ENCODE results near the gene ERP27. TPM values are rescaled to one million over a fixed set of nuclear protein-coding genes. Genes with fewer than 3 reads are reported as not detected.

The ERP27 gene
- total RNA-seq, 3 donors from 2014 or later, result 0.96 to 8.5 (median 7.8) TPM

DNA sequence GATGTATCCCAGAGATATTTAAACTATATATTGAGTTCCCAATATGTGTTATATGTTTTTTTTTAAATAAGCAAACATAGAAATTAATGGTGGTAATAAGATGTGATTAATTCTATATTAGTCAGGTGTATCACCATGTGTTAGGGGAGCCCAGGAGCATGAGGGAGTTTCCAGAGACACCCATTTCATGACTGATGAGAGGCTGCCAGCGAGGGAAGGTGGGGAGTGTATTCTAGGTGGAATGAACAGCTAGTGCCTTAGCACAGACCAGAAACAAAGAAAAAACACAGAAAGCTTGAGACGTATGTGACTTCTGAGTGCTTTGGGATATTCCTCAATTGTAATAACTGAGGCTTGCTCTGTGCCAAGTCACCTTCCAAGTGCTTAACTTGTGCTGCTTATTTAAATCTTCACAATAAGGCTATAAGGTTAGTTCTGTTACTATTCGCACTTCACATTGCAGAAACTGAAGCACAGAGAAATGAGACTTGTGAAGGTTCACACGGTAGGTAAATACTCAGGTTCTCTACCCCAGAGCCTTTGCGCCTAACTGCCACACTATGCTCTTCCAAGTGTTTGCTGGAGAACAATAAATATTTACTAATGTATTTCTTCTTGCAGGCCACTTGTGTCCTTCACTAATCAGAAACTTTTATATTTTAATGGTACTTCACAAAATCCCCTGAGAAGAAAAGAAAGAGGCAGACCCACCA is 34.8 kb downstream of the ERP27 start:
- no peak for DNase-seq (ENCODE audit: low spot score in 2 of 2)
- Histone ChIP-seq H3K4me3 (no peak overlapping the region), H3K9me3 (no peaks in the 10 kb centered on the region), H3K27me3 (no peaks in the 10 kb centered on the region), H3K36me3 (no peaks in the 10 kb centered on the region), H3K27ac (peak overlapping the region; percentile 90), H3K4me1 (peaks cover 3 to 16% of the 10 kb centered on the region in 2 donors)
- intact Hi-C loops (cut with DNase I; ENCODE audit: low total_unique reads), result no loop called here
- no peak for TF ChIP-seq POLR2AphosphoS5 (IDR thresholded peaks at IDR 0.05)

DNA sequence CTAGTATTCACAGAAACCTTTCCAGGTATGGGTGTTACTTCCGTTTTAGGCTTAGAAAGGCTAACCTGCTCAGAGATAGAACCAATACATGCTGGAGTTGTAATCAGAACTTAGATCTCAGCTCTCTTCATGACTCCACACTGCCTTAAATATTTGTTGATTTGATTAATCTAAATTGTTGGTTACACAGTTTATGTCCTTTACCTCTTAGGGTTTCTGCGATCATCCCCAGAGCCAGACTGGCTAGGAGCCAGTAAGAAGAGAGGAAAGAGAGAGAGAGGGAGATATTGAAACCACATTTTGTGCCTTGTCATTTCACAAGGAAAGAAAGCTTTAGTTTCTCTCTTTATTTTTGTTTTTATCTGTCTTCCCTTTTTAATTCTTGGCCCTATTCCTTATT is 35.9 kb downstream of the ERP27 start:
- Histone ChIP-seq H3K4me3 (no peak overlapping the region), H3K4me1 (peaks cover 3 to 16% of the 10 kb centered on the region in 2 donors), H3K27ac (peak overlapping the region; percentile 86 to 90), H3K36me3 (no peaks in the 10 kb centered on the region), H3K9me3 (no peaks in the 10 kb centered on the region), H3K27me3 (no peaks in the 10 kb centered on the region)
- no peak for DNase-seq (ENCODE audit: low spot score in 2 of 2)
- TF ChIP-seq CTCF (IDR thresholded peaks at IDR 0.05) (no peak), POLR2AphosphoS5 (IDR thresholded peaks at IDR 0.05) (no peak)
- intact Hi-C loops (cut with DNase I; ENCODE audit: low total_unique reads), result no loop called here

GRCh38 chr12:14901228-14901562 is 37.1 kb downstream of the ERP27 start:
- H3K27me3 ChIP-seq, result no peaks in the 10 kb centered on the region

DNA sequence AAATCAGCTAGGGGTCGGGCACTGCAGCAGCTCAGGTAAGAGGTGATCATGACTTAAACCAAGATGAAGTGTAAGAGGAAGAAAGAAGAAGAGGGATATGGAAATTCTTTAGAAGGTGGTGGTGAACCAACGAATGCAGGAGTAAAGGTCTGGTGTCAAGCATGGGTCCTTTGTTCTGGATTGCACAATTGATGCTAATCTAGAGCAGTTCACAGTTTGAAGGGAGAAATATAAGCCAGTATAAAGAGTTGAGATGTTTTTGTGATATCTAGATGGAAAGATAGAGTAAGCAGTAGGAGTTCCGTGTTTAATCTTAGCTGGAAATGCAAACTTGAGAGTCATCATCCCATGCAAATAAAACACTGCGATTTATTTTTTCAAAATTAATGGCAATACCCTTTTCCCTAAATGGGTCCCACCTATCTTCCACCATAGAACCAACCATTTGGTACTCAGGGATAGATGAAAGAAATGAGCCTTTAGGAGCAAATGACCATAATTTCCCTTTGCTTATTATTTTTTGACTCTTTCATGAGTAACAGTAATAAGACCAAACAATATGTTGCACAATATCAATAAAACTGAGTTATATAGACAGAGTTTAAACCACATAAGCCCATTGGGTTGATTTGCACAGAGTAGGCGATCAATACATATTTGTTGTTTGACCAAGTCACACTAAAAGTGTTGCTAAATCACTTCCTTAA is 37.7 kb downstream of the ERP27 start:
- Histone ChIP-seq H3K9me3 (no peaks in the 10 kb centered on the region), H3K27me3 (no peaks in the 10 kb centered on the region), H3K4me1 (peaks cover 0 to 16% of the 10 kb centered on the region in 2 donors), H3K4me3 (no peak overlapping the region), H3K27ac (peak overlapping the region; percentile 86 to 90), H3K36me3 (no peaks in the 10 kb centered on the region)
- intact Hi-C loops (cut with DNase I; ENCODE audit: low total_unique reads), result no loop called here
- TF ChIP-seq POLR2A (IDR thresholded peaks at IDR 0.05) (no peak), CTCF (IDR thresholded peaks at IDR 0.05) (no peak), POLR2AphosphoS5 (IDR thresholded peaks at IDR 0.05) (no peak)
- DNase-seq (ENCODE audit: low spot score in 2 of 2), result no peak

More at GRCh38 chr12:14901228-14901562, 37.1 kb downstream of the ERP27 start:
- Histone ChIP-seq H3K27ac (peak overlapping the region; percentile 86 to 90), H3K4me3 (no peak overlapping the region), H3K36me3 (no peaks in the 10 kb centered on the region), H3K4me1 (peaks cover 3 to 16% of the 10 kb centered on the region in 2 donors), H3K9me3 (no peaks in the 10 kb centered on the region)
- intact Hi-C loops (cut with DNase I; ENCODE audit: low total_unique reads), result no loop called here
- DNase-seq (ENCODE audit: low spot score in 2 of 2), result no peak
- TF ChIP-seq POLR2AphosphoS5 (IDR thresholded peaks at IDR 0.05) (no peak), POLR2A (IDR thresholded peaks at IDR 0.05) (no peak), CTCF (IDR thresholded peaks at IDR 0.05) (peak in 1 of 3 donors; percentile 15)

DNA sequence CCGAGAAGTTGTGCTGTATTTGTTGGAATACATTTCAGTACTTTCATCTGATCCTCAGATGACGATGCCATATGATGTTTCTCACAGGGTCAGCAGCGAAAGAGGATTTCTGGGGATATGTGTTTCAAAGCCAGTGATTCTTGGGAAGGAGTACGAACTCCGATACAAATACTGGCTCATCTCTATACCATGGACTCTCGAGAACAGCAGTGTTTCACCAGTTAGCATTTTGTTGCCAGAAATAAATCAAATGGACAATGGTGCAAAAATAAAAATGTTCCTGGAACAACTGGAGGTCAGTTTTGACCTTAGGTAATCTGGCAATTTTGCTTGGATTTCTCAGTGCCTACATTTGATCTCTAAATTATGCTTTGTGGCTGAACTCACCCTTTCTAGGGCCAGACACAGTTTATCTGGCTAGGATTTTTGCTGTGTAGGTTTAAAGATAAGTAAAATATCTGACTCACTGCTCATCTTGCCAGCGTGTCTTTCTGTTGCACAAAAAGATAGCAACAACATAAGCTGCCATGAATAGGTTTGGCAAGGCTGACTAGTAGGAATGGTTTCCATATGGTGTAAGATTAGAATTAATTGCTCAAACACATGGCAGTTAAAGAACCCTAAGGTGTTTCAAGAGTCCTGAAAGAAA is 41.7 kb downstream of the ERP27 start:
- Histone ChIP-seq H3K36me3 (no peaks in the 10 kb centered on the region), H3K9me3 (no peaks in the 10 kb centered on the region), H3K27ac (peak overlapping the region; percentile 63 to 71), H3K27me3 (no peaks in the 10 kb centered on the region), H3K4me3 (peak overlapping the region in 1 of 3 donors; percentile 1), H3K4me1 (peaks cover 0 to 11% of the 10 kb centered on the region in 2 donors)
- intact Hi-C loops (cut with DNase I; ENCODE audit: low total_unique reads), result no loop called here
- no peak for DNase-seq (ENCODE audit: low spot score in 2 of 2)
- TF ChIP-seq POLR2AphosphoS5 (IDR thresholded peaks at IDR 0.05) (peak in 2 of 3 donors; percentile 15 to 44), CTCF (IDR thresholded peaks at IDR 0.05) (no peak), POLR2A (IDR thresholded peaks at IDR 0.05) (no peak)
